HG03280 (cell line): ENCODE measurements around the gene SFPQ.
"Not testable (repeated sequence)": the region's sequence is repeated elsewhere in the genome, so short reads cannot be mapped to it uniquely, and the experiment has no call there.

Experiments
- ATAC-seq: cut with Tn5 transposase; IDR thresholded peaks from one replicate; pipeline ENCODE4 v1.9.1; 2021; ENCODE audit warnings: mild to moderate bottlenecking, moderate library complexity; ENCODE audit not compliant: unreplicated experiment

Gene SFPQ

GRCh38 chr1:35187816-35188342 lies 5.1 kb downstream of the SFPQ start:
- no peak for ATAC-seq

GRCh38 chr1:35186239-35186638 lies 6.7 kb downstream of the SFPQ start:
- ATAC-seq, result no peak

GRCh38 chr1:35185200-35185599 lies 7.7 kb downstream of the SFPQ start:
- ATAC-seq, result no peak

- no peak for ATAC-seq
Measured at GRCh38 chr1:35184495-35185199, 8.3 kb downstream of the SFPQ start.

- no peak for ATAC-seq
Measured at GRCh38 chr1:35181790-35182455, 11.0 kb downstream of the SFPQ start.

GRCh38 chr1:35180776-35181374 lies 12.1 kb downstream of the SFPQ start:
- ATAC-seq, result no peak

GRCh38 chr1:35179908-35180307 lies 13.0 kb downstream of the SFPQ start:
- no peak for ATAC-seq

GRCh38 chr1:35178874-35179380 lies 14.0 kb downstream of the SFPQ start:
- ATAC-seq, result no peak

GRCh38 chr1:35178295-35178695 lies 14.7 kb downstream of the SFPQ start:
- no peak for ATAC-seq

GRCh38 chr1:35177237-35177786 lies 15.6 kb downstream of the SFPQ start:
- no peak for ATAC-seq

- no peak for ATAC-seq
Measured at GRCh38 chr1:35175602-35176001, 17.3 kb downstream of the SFPQ start.

GRCh38 chr1:35175098-35175576 lies 17.8 kb downstream of the SFPQ start:
- no peak for ATAC-seq

- no peak for ATAC-seq
Measured at GRCh38 chr1:35173909-35174540, 18.9 kb downstream of the SFPQ start.

- no peak for ATAC-seq
Measured at GRCh38 chr1:35173491-35173890, 19.5 kb downstream of the SFPQ start.

GRCh38 chr1:35172022-35172421 lies 20.9 kb downstream of the SFPQ start:
- no peak for ATAC-seq

- no peak for ATAC-seq
Measured at GRCh38 chr1:35171579-35171978, 21.4 kb downstream of the SFPQ start.

- ATAC-seq, result no peak
Measured at GRCh38 chr1:35164893-35165292, 28.1 kb downstream of the SFPQ start.

GRCh38 chr1:35151220-35151619 lies 41.7 kb downstream of the SFPQ start:
- no peak for ATAC-seq

GRCh38 chr1:35145892-35146549 lies 46.9 kb downstream of the SFPQ start:
- not testable (repeated sequence) for ATAC-seq
